ENCODE measurements around the gene MAPK14.
A peak's percentile ranks its signal among the peaks of the same experiment; 100 is the strongest.
"Not testable (repeated sequence)": the region's sequence is repeated elsewhere in the genome, so short reads cannot be mapped to it uniquely, and the experiment has no call there.

The MAPK14 gene

GRCh38 chr6:36123270-36124139 lies 95.9 kb downstream of the MAPK14 start:
- no peak for DNase-seq

DNA sequence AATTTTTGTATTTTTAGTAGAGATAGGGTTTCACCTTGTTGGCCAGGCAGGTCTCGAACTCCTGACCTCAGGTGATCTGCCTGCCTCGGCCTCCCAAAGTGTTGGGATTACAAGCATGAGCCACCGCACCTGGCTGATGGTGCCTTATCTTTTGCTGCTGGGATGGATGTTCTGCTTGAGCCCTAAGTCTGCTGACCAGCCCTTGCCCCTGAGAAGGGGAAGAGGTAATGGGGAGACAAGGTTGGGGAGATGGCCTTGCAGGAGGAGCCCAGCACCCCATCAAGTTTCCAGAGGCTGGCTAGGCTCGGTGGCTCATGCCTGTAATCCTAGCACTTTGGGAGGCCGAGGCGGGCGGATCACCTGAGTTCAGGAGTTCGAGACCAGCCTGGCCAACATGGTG lies 96.7 kb downstream of the MAPK14 start:
- not testable (repeated sequence) for DNase-seq

DNA sequence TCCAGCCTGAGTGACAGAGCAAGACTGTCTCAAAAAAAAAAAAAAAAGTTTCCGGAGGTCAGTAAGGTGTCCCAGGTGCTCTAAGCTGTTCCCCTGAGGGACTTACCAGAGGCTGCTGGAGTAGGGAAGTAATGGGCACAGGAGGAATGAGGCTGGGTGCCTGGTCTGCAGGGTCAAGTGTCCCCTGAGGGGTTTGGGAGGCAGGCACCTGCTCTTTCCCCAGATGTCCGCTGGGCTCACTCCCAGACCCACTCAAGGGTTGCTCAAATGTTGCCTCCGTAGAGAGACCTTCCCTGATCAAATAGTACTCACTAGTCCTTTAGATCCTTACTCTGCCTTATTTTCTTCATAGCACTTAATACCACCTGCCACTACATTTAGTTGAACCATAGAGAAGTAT lies 97.3 kb downstream of the MAPK14 start:
- DNase-seq: no peak

GRCh38 chr6:36125575-36125974 lies 98.0 kb downstream of the MAPK14 start:
- DNase-seq: no peak

DNA sequence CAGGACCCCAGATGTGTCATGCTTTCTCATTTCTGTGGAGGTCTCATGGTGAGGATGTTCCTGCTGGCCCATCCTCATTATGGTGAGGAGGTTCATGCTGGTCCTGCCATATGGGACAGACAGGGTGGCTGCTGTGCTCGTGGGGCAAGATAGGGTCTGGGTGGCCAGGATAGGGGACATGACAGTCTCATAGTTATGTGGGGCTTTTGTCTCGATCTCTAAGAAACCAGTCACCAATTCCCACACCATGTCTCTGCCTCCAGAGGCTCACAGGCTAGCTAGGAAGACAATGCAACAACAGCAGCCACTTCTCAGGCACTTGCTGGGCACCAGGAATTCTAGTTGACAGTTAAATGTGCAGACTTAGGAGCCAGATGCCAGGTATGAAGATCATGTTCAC lies 98.5 kb downstream of the MAPK14 start:
- DNase-seq: no peak

- DNase-seq: no peak
Observed at GRCh38 chr6:36126553-36127458, 99.2 kb downstream of the MAPK14 start.

DNA sequence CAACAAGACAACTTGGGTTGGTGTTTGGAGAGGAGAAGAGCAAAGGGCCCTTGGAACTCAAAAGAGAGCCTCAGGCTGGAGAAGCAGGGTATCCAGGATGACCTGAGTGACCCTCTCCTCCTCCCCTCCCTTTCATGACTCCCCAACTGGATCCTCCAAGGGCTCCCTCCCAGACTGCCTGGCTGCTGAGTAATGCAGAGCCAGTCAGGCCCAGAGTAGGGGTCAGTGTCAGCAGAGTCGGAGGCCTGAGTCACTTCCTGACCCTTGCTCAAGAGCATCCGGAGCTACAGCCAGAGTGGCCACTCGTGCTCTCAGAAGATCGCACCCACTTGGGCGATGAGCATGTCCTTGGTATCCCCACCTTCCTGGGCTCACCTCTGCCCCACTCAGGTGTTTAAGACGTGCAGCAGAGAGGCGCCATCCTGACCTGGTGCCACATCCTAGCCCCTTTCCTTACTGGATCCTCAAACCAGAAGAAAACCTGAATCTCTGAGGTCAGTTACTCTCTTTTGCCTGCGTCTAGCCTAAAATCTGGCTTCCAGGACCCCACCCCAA lies 99.9 kb downstream of the MAPK14 start:
- DNase-seq: no peak

DNA sequence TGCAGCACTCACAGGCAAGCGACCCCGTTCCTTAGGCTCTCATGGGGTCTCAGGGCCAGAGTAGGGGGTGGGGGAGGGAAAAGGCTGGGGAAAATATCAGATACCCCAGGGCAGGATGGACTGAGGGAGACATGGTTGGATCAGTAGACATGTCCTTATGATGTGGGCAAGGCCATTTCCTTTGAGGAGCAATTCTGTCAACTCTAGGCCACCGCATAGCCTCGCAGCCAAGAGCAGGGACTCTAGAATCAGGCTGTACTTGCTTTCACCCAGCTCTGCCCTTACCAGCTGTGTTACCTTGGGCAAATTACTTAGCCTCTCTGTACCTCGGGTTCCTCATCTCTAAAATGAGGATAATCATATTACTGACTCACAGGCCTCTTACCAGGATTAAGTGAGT lies 100.5 kb downstream of the MAPK14 start:
- no peak for DNase-seq

GRCh38 chr6:36128793-36129192 lies 101.2 kb downstream of the MAPK14 start:
- no peak for DNase-seq

DNA sequence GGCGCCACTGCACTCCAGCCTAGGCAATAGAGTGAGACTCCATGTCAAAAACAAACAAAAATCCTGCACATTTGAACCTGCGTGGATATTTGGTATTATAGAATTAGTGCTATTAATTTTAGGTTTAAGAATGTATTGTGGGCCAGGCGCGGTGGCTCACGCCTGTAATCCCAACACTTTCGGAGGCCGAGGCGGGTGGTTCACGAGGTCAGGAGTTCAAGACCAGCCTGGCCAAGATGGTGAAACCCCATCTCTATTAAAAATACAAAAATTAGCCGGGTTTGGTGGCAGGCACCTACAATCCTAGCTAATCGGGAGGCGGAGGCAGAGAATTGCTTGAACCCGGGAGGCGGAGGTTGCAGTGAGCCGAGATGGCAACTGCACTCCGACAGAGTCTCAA lies 101.7 kb downstream of the MAPK14 start:
- DNase-seq: not testable (repeated sequence)

DNA sequence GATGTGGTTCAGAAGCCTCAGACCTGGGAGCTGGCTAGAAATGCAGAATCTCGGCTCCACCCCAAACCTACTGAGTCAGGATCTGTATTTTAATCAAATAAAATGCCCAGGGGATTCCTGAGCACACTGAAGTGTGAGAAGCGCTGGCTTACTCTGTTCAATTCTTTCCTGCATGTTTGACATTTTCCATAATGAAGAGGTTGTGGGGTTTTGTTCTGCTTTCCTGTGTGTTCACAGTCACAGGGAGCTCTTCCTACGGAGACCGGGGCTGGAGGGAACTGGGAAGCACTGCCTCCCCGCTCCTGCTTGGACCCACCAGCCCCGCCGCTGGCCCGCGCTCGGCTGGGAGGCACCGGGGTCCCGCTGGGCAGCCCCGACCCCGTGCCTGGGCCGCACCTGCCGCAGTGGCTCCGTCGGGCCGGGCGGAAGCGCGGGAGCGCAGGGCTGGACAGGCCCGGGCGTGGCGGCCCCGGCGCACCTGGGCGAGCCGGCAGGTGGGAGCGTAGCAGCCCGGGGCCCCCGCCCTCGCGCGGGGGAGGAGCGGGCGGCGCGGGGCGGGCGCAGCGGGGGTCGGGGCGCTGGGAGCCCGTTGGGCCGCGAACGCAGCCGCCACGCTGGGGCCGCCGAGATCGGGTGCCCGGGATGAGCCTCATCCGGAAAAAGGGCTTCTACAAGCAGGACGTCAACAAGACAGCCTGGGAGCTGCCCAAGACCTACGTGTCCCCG lies 102.5 kb downstream of the MAPK14 start, which contains the start of gene MAPK13:
MAPK13 (plus strand) TSS at position 573 of the 726 bp plus-strand sequence; CDS start at position 643, 70 bp downstream.
- DNase-seq: peak; percentile 54

GRCh38 chr6:36130667-36131510 lies 103.3 kb downstream of the MAPK14 start:
- DNase-seq: peak; percentile 79

GRCh38 chr6:36131511-36132245 lies 104.1 kb downstream of the MAPK14 start:
- peak; percentile 64 for DNase-seq

DNA sequence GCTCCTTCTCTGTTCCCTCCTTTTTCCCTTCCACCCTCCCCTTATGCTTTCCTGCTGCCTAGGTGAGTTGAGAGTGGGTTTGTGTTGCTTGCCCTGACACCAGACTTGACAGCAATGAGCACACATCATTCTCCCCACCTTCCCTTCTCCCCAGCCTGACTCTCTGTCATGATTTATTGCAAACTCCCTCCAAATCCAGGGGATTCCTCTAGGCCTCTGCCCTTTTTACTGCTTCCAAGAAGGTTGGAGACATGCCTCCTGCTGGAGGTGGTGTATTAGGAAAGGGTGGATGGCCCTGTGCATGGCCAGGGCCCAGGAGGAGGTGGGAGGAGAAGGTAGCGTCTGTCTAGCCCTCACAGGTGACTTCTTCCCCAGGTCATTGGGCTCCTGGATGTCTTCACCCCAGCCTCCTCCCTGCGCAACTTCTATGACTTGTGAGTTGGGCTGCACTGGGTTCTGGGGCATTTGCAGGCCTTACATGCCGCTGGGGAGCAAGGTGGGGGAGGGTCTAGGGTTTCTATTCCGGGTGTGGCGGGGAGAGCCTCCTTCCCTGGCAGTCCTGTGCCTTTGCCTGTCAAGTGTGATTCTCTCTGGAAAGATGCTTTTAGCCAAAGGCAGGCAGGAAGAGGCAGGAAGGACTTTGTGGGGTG lies 104.8 kb downstream of the MAPK14 start:
- DNase-seq: no peak

GRCh38 chr6:36133148-36133547 lies 105.5 kb downstream of the MAPK14 start:
- no peak for DNase-seq

- no peak for DNase-seq
Observed at GRCh38 chr6:36133912-36134311, 106.3 kb downstream of the MAPK14 start.

GRCh38 chr6:36135053-36135731 lies 107.6 kb downstream of the MAPK14 start:
- no peak for DNase-seq

DNA sequence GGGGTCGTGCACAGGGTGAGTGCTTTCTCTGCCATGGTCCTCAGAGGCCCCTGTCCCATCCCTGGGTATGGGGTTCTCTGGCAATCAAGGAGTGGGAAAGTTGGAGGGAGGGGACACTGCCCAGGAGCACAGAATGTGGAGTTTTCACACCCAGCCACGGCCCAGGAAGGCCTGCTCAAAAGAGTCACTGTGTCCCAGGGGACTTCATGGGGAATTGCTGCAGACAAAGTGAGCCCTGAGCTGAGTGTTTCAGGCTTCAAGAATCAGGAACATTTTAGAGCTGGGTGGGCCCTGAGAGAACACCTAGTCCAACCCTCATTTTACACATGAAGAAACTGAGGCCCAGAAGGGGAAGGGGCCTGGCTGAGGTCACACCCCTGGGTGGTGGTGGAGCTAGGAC lies 108.4 kb downstream of the MAPK14 start:
- no peak for DNase-seq

DNA sequence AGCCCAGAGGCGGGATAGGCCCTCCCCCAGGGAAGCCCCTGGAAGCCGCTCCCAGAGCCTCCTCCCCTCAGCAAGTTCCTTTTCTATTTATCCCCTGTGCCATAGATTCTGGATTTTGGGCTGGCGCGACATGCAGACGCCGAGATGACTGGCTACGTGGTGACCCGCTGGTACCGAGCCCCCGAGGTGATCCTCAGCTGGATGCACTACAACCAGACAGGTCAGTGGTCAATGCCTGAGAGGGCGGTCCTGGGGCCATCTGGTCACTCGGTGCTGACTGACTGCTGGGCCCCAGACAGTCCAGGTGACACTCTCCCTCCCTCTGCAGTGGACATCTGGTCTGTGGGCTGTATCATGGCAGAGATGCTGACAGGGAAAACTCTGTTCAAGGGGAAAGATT lies 108.9 kb downstream of the MAPK14 start:
- DNase-seq: no peak
